Measurements from ENCODE around the gene MEIS3. TPM values are rescaled to one million over a fixed set of nuclear protein-coding genes. Genes with fewer than 3 reads are reported as not detected.

The MEIS3 gene
- polyA plus RNA-seq, 1 donor from 2014 or later, result not detected

DNA sequence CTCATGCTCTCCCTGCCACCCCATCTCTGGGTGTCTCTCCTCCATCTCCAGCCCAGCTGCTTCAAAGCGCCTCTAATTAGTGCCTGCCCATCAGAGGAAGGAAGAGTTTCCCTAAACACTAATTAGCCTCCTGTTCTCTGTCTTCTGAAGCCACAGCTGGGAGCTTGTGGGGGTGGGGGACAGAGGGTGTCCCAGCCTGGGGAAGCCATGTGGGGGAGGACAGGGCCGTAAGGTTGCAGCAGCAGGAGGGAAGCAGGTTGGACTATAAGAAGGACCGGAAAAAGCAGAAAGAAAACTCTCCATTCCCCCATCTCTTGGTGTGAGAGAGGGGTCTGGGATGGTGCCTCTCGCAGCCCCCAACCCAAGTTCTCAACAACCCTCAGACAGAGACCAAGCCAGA lies 26.2 kb upstream of the MEIS3 start:
- peaks cover 60% of the 10 kb centered on the region for H3K27me3 Mint-ChIP-seq
- peak overlapping the region in 1 of 3 donors; percentile 89 for H3K27ac Mint-ChIP-seq
- H3K4me1 Mint-ChIP-seq, result peaks cover 6 to 14% (median 13%) of the 10 kb centered on the region in 3 donors
- peaks cover 2 to 7% (median 4%) of the 10 kb centered on the region in 3 donors for H3K9me3 Mint-ChIP-seq
- H3K4me3 Mint-ChIP-seq, result peak overlapping the region in 3 of 4 donors; percentile 41 to 91 (median 91)
- H3K36me3 Mint-ChIP-seq, result no peaks in the 10 kb centered on the region

DNA sequence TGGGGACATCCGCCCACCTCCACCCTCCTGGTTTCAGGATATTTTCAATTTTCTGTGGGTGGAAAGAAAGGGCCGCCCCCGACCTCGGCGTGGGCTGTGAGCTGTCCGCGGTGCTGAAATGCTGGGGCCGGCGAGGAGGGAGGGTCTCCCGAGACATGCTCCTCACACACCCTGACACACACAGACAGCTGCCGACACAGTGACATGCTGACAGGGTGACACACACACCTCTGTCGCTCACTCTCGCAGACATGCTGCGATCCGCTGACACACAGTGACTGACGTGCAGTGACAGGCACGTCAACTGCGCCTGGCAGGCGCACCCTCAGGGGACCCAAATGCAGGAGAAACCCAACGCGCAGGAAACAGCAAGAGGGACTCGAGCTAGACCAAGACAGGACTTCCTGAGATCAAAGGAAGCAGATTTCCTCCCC lies 25.1 kb upstream of the MEIS3 start:
- H3K4me1 Mint-ChIP-seq, result peaks cover 6 to 14% (median 13%) of the 10 kb centered on the region in 3 donors
- peak overlapping the region in 1 of 3 donors; percentile 85 for H3K27ac Mint-ChIP-seq
- H3K4me3 Mint-ChIP-seq, result no peak overlapping the region
- peaks cover 2 to 7% (median 4%) of the 10 kb centered on the region in 3 donors for H3K9me3 Mint-ChIP-seq
- H3K36me3 Mint-ChIP-seq, result no peaks in the 10 kb centered on the region
- H3K27me3 Mint-ChIP-seq, result peaks cover 55% of the 10 kb centered on the region

DNA sequence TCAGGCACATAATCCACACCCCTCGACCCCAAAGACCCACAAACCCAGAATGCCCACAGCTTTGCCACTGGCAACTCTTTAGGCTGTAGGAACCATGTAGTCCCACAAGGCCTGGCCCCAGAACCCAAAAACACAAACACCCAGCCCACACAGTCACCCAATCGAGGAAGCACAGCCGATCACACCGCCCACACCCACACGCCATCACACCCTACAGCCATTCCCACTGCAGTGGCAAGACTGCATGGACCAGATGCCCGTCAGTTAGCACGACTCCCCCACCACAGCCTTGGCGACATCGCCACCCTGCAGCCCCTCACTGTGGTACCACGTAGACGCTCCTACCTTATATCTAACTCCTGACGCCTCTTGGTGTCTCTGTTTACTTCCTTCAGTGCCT lies 24.0 kb upstream of the MEIS3 start:
- Mint-ChIP-seq H3K27me3 (peaks cover 55% of the 10 kb centered on the region), H3K4me3 (no peak overlapping the region), H3K36me3 (no peaks in the 10 kb centered on the region), H3K4me1 (peaks cover 6 to 14% (median 13%) of the 10 kb centered on the region in 3 donors), H3K27ac (peak overlapping the region in 1 of 3 donors; percentile 21), H3K9me3 (peaks cover 2 to 7% (median 4%) of the 10 kb centered on the region in 3 donors)

DNA sequence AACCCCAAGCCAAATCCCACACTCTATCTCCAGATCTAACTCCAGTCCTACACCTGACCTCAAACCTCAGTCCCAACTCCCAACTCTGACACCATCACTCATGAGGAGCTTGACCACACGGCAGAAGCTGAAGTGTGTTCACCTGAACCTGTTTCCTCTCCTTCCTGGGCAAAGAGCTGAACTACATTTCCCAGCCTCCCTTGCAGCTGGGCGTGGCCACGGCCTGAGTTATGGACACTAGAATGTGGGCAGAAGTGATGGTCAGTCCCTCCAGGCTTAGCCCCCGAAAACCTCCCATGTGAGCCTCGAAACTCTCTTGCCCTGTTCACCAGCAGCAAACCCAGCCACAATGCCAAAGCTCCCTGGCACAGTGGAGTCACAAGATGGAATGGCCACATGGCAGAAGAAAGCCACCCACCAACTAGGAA lies 19.5 kb upstream of the MEIS3 start:
- H3K4me1 Mint-ChIP-seq, result peaks cover 1 to 6% (median 2%) of the 10 kb centered on the region in 3 donors
- H3K36me3 Mint-ChIP-seq, result no peaks in the 10 kb centered on the region
- H3K27ac Mint-ChIP-seq, result no peak overlapping the region
- H3K27me3 Mint-ChIP-seq, result peaks cover 54% of the 10 kb centered on the region
- H3K4me3 Mint-ChIP-seq, result peak overlapping the region in 1 of 4 donors; percentile 36
- peaks cover 0 to 2% (median 0%) of the 10 kb centered on the region in 3 donors for H3K9me3 Mint-ChIP-seq

GRCh38 chr19:47437500-47437899 lies 18.2 kb upstream of the MEIS3 start:
- Mint-ChIP-seq H3K4me1 (peaks cover 1 to 4% (median 2%) of the 10 kb centered on the region in 3 donors), H3K27ac (peak overlapping the region in 1 of 3 donors; percentile 45), H3K4me3 (peak overlapping the region in 1 of 4 donors; percentile 27), H3K9me3 (no peaks in the 10 kb centered on the region), H3K27me3 (peaks cover 46% of the 10 kb centered on the region), H3K36me3 (no peaks in the 10 kb centered on the region)

- Mint-ChIP-seq H3K4me3 (no peak overlapping the region), H3K27ac (peak overlapping the region in 1 of 3 donors; percentile 24), H3K36me3 (no peaks in the 10 kb centered on the region), H3K4me1 (peaks cover 1 to 4% (median 2%) of the 10 kb centered on the region in 3 donors), H3K27me3 (peaks cover 50% of the 10 kb centered on the region), H3K9me3 (no peaks in the 10 kb centered on the region)
Measured at GRCh38 chr19:47436712-47437401, 17.5 kb upstream of the MEIS3 start.

GRCh38 chr19:47435883-47436417 lies 16.6 kb upstream of the MEIS3 start:
- Mint-ChIP-seq H3K9me3 (no peaks in the 10 kb centered on the region), H3K27ac (no peak overlapping the region), H3K36me3 (no peaks in the 10 kb centered on the region), H3K27me3 (peaks cover 54% of the 10 kb centered on the region), H3K4me1 (peaks cover 1 to 4% (median 2%) of the 10 kb centered on the region in 3 donors), H3K4me3 (peak overlapping the region in 2 of 4 donors; percentile 53 to 61)

DNA sequence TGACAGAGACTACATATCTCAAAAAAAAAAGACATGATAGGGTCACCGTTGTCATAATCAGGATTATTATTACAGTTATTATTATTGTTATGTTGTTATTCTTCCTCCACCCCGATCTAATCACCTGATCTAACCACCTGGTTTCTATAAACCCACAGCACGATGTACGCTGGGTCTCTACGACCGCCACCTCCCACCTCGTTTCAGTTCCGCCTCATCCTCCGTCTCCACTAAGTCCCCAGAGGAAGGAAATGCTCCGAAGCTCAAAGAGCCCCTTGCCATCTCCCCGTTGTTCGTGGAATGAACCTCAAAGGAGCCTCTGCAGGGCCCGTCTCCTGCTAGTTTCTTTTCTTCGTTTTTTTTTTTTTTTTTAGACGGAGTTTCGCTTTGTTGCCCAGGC lies 15.9 kb upstream of the MEIS3 start:
- Mint-ChIP-seq H3K36me3 (no peaks in the 10 kb centered on the region), H3K4me3 (peak overlapping the region in 1 of 4 donors; percentile 6), H3K9me3 (no peaks in the 10 kb centered on the region), H3K27ac (no peak overlapping the region), H3K27me3 (peaks cover 58% of the 10 kb centered on the region), H3K4me1 (peaks cover 1 to 4% (median 3%) of the 10 kb centered on the region in 3 donors)

GRCh38 chr19:47434088-47434487 lies 14.8 kb upstream of the MEIS3 start:
- no peak overlapping the region for H3K4me3 Mint-ChIP-seq
- peaks cover 1 to 4% (median 3%) of the 10 kb centered on the region in 3 donors for H3K4me1 Mint-ChIP-seq
- H3K27me3 Mint-ChIP-seq, result peaks cover 60% of the 10 kb centered on the region
- H3K36me3 Mint-ChIP-seq, result no peaks in the 10 kb centered on the region
- H3K27ac Mint-ChIP-seq, result no peak overlapping the region
- H3K9me3 Mint-ChIP-seq, result no peaks in the 10 kb centered on the region

DNA sequence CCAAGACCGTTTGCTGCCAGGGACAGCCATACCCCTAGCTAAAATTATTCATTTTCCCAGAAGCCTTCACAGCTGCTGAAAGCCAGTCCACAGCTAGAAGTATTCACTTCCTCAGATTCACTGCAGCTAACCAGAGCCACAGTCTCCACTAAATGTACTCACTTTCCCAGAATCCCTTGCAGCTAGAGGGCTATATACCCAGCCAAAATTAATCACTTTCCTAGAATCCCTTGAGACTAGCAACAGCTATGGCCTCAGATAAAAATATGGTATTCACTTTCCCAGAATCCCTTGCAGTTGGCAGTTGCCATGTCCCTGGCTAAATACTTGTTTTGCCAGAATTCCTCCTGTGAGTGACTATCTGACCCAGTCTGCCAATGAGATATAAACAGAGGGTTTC lies 13.8 kb upstream of the MEIS3 start:
- Mint-ChIP-seq H3K36me3 (no peaks in the 10 kb centered on the region), H3K4me3 (no peak overlapping the region), H3K9me3 (no peaks in the 10 kb centered on the region), H3K4me1 (peaks cover 1 to 4% (median 3%) of the 10 kb centered on the region in 3 donors), H3K27me3 (peaks cover 53% of the 10 kb centered on the region), H3K27ac (no peak overlapping the region)

DNA sequence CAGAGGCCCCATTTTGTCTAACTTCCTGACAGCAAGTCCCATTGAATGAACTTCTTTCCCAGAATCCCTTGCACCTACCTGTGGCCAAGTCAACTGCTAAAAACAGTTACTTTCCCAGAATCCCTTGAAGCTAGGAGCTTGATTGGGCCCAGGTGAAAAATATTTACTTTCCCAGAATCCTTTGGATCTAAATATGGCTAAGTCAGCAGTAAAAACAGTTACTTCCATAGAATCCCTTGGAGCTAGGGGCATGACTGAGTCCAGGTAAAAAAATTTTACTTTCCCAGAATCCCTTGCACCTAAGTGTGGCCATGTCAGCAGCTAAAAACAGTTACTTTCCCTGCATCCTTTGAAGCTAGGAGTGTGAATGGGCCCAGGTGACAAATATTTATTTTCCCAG lies 13.2 kb upstream of the MEIS3 start:
- no peak overlapping the region for H3K4me3 Mint-ChIP-seq
- no peaks in the 10 kb centered on the region for H3K36me3 Mint-ChIP-seq
- peaks cover 48% of the 10 kb centered on the region for H3K27me3 Mint-ChIP-seq
- no peak overlapping the region for H3K27ac Mint-ChIP-seq
- no peaks in the 10 kb centered on the region for H3K9me3 Mint-ChIP-seq
- peaks cover 1 to 4% (median 3%) of the 10 kb centered on the region in 3 donors for H3K4me1 Mint-ChIP-seq

GRCh38 chr19:47432091-47432490 lies 12.8 kb upstream of the MEIS3 start:
- no peaks in the 10 kb centered on the region for H3K36me3 Mint-ChIP-seq
- H3K4me3 Mint-ChIP-seq, result no peak overlapping the region
- no peak overlapping the region for H3K27ac Mint-ChIP-seq
- peaks cover 44% of the 10 kb centered on the region for H3K27me3 Mint-ChIP-seq
- H3K4me1 Mint-ChIP-seq, result peaks cover 3 to 4% (median 4%) of the 10 kb centered on the region in 3 donors
- H3K9me3 Mint-ChIP-seq, result no peaks in the 10 kb centered on the region

- Mint-ChIP-seq H3K4me3 (peak overlapping the region in 2 of 4 donors; percentile 65), H3K36me3 (no peaks in the 10 kb centered on the region), H3K9me3 (no peaks in the 10 kb centered on the region), H3K27me3 (peaks cover 37% of the 10 kb centered on the region), H3K27ac (no peak overlapping the region), H3K4me1 (peaks cover 0 to 4% (median 3%) of the 10 kb centered on the region in 3 donors)
Measured at GRCh38 chr19:47430041-47430802, 10.9 kb upstream of the MEIS3 start.

DNA sequence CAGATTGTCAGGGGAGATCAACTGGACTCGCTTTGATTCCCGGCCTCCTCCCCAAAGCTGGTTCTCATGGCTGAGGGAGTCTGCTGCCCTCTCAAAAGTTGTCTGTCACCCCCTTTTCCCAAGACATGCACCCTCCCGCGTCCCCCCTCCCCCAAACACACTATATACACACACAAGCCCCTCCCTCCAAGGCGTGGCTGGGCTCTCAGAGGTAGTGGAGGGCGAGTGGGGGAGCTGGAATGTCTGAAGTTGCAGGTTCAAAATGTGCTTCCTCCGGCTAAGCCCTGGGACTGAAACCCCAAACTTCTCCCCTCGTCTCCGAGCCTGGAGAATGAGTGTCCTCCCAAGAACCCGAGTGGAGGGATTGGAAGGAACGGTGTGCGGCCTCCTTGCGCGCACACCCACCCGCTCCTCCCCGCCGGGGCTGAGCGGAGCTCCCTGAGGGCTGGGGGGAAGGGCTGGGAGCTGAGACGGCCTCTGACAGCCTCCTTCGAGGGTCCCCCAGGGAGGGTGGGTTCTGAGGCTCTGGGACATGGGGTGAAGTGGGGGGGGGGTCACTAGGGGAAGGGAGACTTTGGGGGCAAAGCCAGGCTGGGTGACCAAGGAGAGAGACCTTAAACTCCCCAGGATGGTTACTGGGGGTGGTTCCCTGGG lies 9.9 kb upstream of the MEIS3 start:
- Mint-ChIP-seq H3K27me3 (peaks cover 43% of the 10 kb centered on the region), H3K4me1 (peaks cover 0 to 3% (median 3%) of the 10 kb centered on the region in 3 donors), H3K27ac (no peak overlapping the region), H3K36me3 (no peaks in the 10 kb centered on the region), H3K9me3 (no peaks in the 10 kb centered on the region), H3K4me3 (no peak overlapping the region)
